SK-N-SH (cell line): ENCODE data around the gene SH2B2. TPM values are rescaled to one million over a fixed set of nuclear protein-coding genes. Genes with fewer than 3 reads are reported as not detected.

Experiments
- CTCF ChIA-PET: fragments of 300-600, 350-600 bp; formaldehyde crosslinking; extraction: SDS; loops from one replicate; lab custom pipeline; 2021; lab: Yijun Ruan, JAX
- POLR2A ChIA-PET: fragments of 350-600 bp; sonication (Branson Sonifier 250); formaldehyde crosslinking; extraction: SDS; loops from one replicate; lab custom pipeline; 2020; ENCODE audit warnings: antibody characterized with exemption, inconsistent platforms; lab: Yijun Ruan, JAX
- DNase-seq: peaks from one replicate; pipeline ENCODE4 v3.0.0; 2012
- H2AFZ ChIP-seq: fragments of 200-600 bp; sonication (generic); 2 replicates; pipeline ENCODE4 v1.8.1; 2016; ENCODE audit warnings: antibody characterized with exemption, mild to moderate bottlenecking, low read depth
- H3F3A ChIP-seq: fragments of 200-600 bp; sonication (generic); replicated peaks from 2 replicates; pipeline ENCODE3; 2016; ENCODE audit warnings: antibody characterized with exemption, mild to moderate bottlenecking; ENCODE audit not compliant: insufficient read depth
- H3K27ac ChIP-seq, 2 experiments: fragments of 200-500 bp in 1 of 2; fragments of 200-600 bp in 1 of 2; sonication (Bioruptor generic) in 1 of 2; sonication (generic), shearing (Covaris generic) in 1 of 2; 2 replicates each; pipeline versions ENCODE4 v1.5.1 to v1.6.1; 2014 to 2016; ENCODE audit warnings: low read depth in 2 of 2, inconsistent platforms in 1 of 2, low read length in 1 of 2, mild to moderate bottlenecking in 1 of 2, mixed read lengths in 1 of 2
- H3K27me3 ChIP-seq: fragments of 200-600 bp; sonication (generic), shearing (Covaris generic); 2 replicates; pipeline ENCODE4 v1.6.1; 2016; ENCODE audit warnings: mixed run types; ENCODE audit not compliant: insufficient read depth
- H3K36me3 ChIP-seq, 2 experiments: fragments of 200-500 bp in 1 of 2; fragments of 200-600 bp in 1 of 2; sonication (Bioruptor generic) in 1 of 2; sonication (generic) in 1 of 2; replicated peaks in 1 of 2; 2 replicates each; pipeline versions ENCODE3 to v1.5.1; 2014 to 2016; ENCODE audit warnings: low read length in 1 of 2, mild to moderate bottlenecking in 1 of 2; ENCODE audit not compliant: insufficient read depth in 2 of 2, control insufficient read depth in 1 of 2
- H3K4me1 ChIP-seq, 2 experiments: fragments of 200-500 bp in 1 of 2; fragments of 200-600 bp in 1 of 2; sonication (Bioruptor generic) in 1 of 2; sonication (generic), shearing (Covaris generic) in 1 of 2; 2 replicates each; pipeline versions ENCODE4 v1.5.1 to v1.6.1; 2014 to 2016; ENCODE audit warnings: low read depth in 1 of 2, low read length in 1 of 2, mixed run types in 1 of 2; ENCODE audit not compliant: insufficient read depth in 2 of 2, control insufficient read depth in 1 of 2
- H3K4me2 ChIP-seq: fragments of 200-600 bp; sonication (generic), shearing (Covaris generic); 2 replicates; pipeline ENCODE4 v1.6.1; 2017; ENCODE audit warnings: mixed run types
- H3K4me3 ChIP-seq, 2 experiments: fragments of 200-500 bp in 1 of 2; fragments of 200-600 bp in 1 of 2; sonication (Bioruptor generic) in 1 of 2; sonication (generic), shearing (Covaris generic) in 1 of 2; 2 replicates each; pipeline versions ENCODE4 v1.5.1 to v1.8.1; 2014 to 2016; ENCODE audit warnings: low read depth in 2 of 2, inconsistent platforms in 1 of 2, low read length in 1 of 2, mild to moderate bottlenecking in 1 of 2, mixed read lengths in 1 of 2, moderate library complexity in 1 of 2
- H3K79me2 ChIP-seq: fragments of 200-600 bp; sonication (generic); 2 replicates; pipeline ENCODE4 v1.8.1; 2017; ENCODE audit warnings: mild to moderate bottlenecking; ENCODE audit not compliant: insufficient read depth
- H3K9ac ChIP-seq: fragments of 200-600 bp; sonication (generic); 2 replicates; pipeline ENCODE4 v1.6.1; 2017; ENCODE audit warnings: mixed run types
- H3K9me2 ChIP-seq: fragments of 200-600 bp; sonication (generic); 2 replicates; pipeline ENCODE4 v1.6.1; 2017; ENCODE audit warnings: mixed run types
- H3K9me3 ChIP-seq: fragments of 200-600 bp; sonication (generic); 2 replicates; pipeline ENCODE4 v1.6.1; 2017; ENCODE audit warnings: mixed run types, mild to moderate bottlenecking, moderate library complexity
- H4K20me1 ChIP-seq: fragments of 200-600 bp; sonication (generic); 2 replicates; pipeline ENCODE4 v1.6.1; 2017; ENCODE audit warnings: mild to moderate bottlenecking, mixed run types; ENCODE audit not compliant: insufficient read depth
- CTCF ChIP-seq: fragments of 200-600 bp; sonication (generic); IDR thresholded peaks from 2 replicates; pipeline ENCODE4 v1.6.1; 2017; ENCODE audit warnings: antibody characterized with exemption, mild to moderate bottlenecking, moderate library complexity
- EP300 ChIP-seq, 2 experiments: IDR thresholded peaks; 2 replicates each; pipeline versions ENCODE4 v1.4.0 to v1.6.1; 2012; ENCODE audit warnings: borderline replicate concordance in 1 of 2, low read depth in 1 of 2, low read length in 1 of 2
- EZH2phosphoT487 ChIP-seq: fragments of 200-600 bp; sonication (generic); IDR thresholded peaks from 2 replicates; pipeline ENCODE4 v1.6.1; 2017; ENCODE audit warnings: low read depth, mixed run types, mild to moderate bottlenecking, antibody characterized with exemption, moderate library complexity, borderline replicate concordance
- JUND ChIP-seq: IDR thresholded peaks from 2 replicates; pipeline ENCODE4 v1.4.0; 2012
- NFIC ChIP-seq: IDR thresholded peaks from 2 replicates; pipeline ENCODE4 v1.4.0; 2012; ENCODE audit warnings: borderline replicate concordance
- NRF1 ChIP-seq: IDR thresholded peaks from 2 replicates; pipeline ENCODE4 v1.6.1; 2012; ENCODE audit warnings: low read depth, mild to moderate bottlenecking, low read length
- PBX3 ChIP-seq: IDR thresholded peaks from 2 replicates; pipeline ENCODE4; 2012
- POLR2AphosphoS5 ChIP-seq: IDR thresholded peaks from 2 replicates; pipeline ENCODE4 v1.6.1; 2012; ENCODE audit warnings: low read depth, low read length
- RAD21 ChIP-seq: IDR thresholded peaks from 2 replicates; pipeline ENCODE4 v1.6.1; 2012; ENCODE audit warnings: mild to moderate bottlenecking, low read length
- RFX5 ChIP-seq: IDR thresholded peaks from 2 replicates; pipeline ENCODE4 v1.6.1; 2012; ENCODE audit warnings: mild to moderate bottlenecking, improper control_type of control experiment, low read length
- SMC3 ChIP-seq: IDR thresholded peaks from 2 replicates; pipeline ENCODE4 v1.6.1; 2012; ENCODE audit warnings: low read depth, low read length, improper control_type of control experiment
- TAF1 ChIP-seq: IDR thresholded peaks from 2 replicates; pipeline ENCODE4 v1.6.1; 2012; ENCODE audit warnings: low read depth, mild to moderate bottlenecking, low read length, moderate library complexity, borderline replicate concordance
- WGBS: methylation state at CpG from one replicate; pipeline ENCODE4 v1.1.6; 2017; ENCODE audit warnings: low lambda C conversion rate; 5-methylcytosine and 5-hydroxymethylcytosine counted together
- polyA plus RNA-seq, 3 experiments: library from polyadenylated mRNA; depleted of rRNA; stranded (reverse); fragments of >200 nt; gene quantifications; 2 replicates each; pipeline ENCODE4 v1.2.3, GENCODE V29; 2012
- TF ChIP-seq, protein P1 (sequence below): IDR thresholded peaks from 2 replicates; pipeline ENCODE4 v1.4.0; 2012; ENCODE audit warnings: low read depth, borderline replicate concordance

Gene SH2B2
- polyA plus RNA-seq, 1 of the 3 experiments (the other 2 are of a cell fraction), result 4.7 TPM

- no peak overlapping the region for H3K4me3 ChIP-seq
- H3K9ac ChIP-seq, result no peak overlapping the region
- no peaks in the 10 kb centered on the region for H3K79me2 ChIP-seq
- peaks cover 7% of the 10 kb centered on the region; the same call in 1 of the 2 replicates for H4K20me1 ChIP-seq
- H3K36me3 ChIP-seq, result no peaks in the 10 kb centered on the region
- ChIA-PET POLR2A (interaction anchor here (1.3 kb wide), 1 partner anchor 111 kb away, joined by 5 read pairs; the partner anchor contains the start of gene PRKRIP1), CTCF (interaction anchor here (0.8 to 15.8 kb wide), 9 partner anchors 13 to 741 kb away, joined by 3 to 421 read pairs (median 4); partner anchors contain the start of gene PRKRIP1)
- no peaks in the 10 kb centered on the region for H3F3A ChIP-seq
- no peaks in the 10 kb centered on the region for H3K9me2 ChIP-seq
- WGBS, result 90% methylated on average over 12 of the region's 12 CpGs
- H2AFZ ChIP-seq, result no peak overlapping the region
- TF ChIP-seq NRF1 (no peak), TAF1 (no peak), NFIC (no peak)
- H3K27me3 ChIP-seq, result no peaks in the 10 kb centered on the region
- H3K4me2 ChIP-seq, result no peak overlapping the region
- no peaks in the 10 kb centered on the region for H3K9me3 ChIP-seq
- DNase-seq, result no peak
- peaks cover 0 to 37% of the 10 kb centered on the region in 2 experiments; a peak in 1 of 4 replicates for H3K4me1 ChIP-seq
- H3K27ac ChIP-seq, result no peak overlapping the region
Observed at GRCh38 chr7:102284399-102284798, 2.3 kb upstream of the SH2B2 start.

GRCh38 chr7:102284891-102285539, 1.7 kb upstream of the SH2B2 start:
- Histone ChIP-seq H3K4me3 (no peak overlapping the region; a peak in 1 of 4 replicates), H3K9me2 (no peaks in the 10 kb centered on the region), H3F3A (no peaks in the 10 kb centered on the region), H3K9me3 (no peaks in the 10 kb centered on the region), H3K9ac (no peak overlapping the region), H3K79me2 (no peaks in the 10 kb centered on the region), H3K4me2 (no peak overlapping the region), H4K20me1 (peaks cover 10% of the 10 kb centered on the region; the same call in 1 of the 2 replicates), H3K27ac (peak overlapping the region in 1 of 2 experiments; percentile 97; a peak in 1 of 4 replicates), H3K36me3 (no peaks in the 10 kb centered on the region), H2AFZ (no peak overlapping the region), H3K4me1 (peaks cover 0 to 34% of the 10 kb centered on the region in 2 experiments; a peak in 1 of 4 replicates), H3K27me3 (no peaks in the 10 kb centered on the region)
- peak; percentile 64 for DNase-seq
- no peak for TF ChIP-seq RFX5
- no peak for TF ChIP-seq EZH2phosphoT487
- TF ChIP-seq, protein P1, sequence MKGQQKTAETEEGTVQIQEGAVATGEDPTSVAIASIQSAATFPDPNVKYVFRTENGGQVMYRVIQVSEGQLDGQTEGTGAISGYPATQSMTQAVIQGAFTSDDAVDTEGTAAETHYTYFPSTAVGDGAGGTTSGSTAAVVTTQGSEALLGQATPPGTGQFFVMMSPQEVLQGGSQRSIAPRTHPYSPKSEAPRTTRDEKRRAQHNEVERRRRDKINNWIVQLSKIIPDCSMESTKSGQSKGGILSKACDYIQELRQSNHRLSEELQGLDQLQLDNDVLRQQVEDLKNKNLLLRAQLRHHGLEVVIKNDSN, result no peak
- TF ChIP-seq PBX3, result no peak
- no peak for TF ChIP-seq RAD21
- TF ChIP-seq SMC3, result no peak
- no peak for TF ChIP-seq EP300 (IDR thresholded peaks at IDR 0.05; ENCODE audit: borderline replicate concordance in 1 of 2, low read depth in 1 of 2, low read length in 1 of 2)
- TF ChIP-seq CTCF, result no peak
- no peak for TF ChIP-seq POLR2AphosphoS5
- TF ChIP-seq JUND, result no peak
- CTCF ChIA-PET, result interaction anchor here (0.7 to 15.8 kb wide), 8 partner anchors 13 to 742 kb away, joined by 3 to 421 read pairs (median 4); partner anchors contain the start of gene PRKRIP1
- POLR2A ChIA-PET, result interaction anchor here (0.7 to 1.3 kb wide), 2 partner anchors 110 to 182 kb away, joined by 4 to 5 read pairs; partner anchors contain the start of gene PRKRIP1
- 89% methylated on average over 19 of the region's 19 CpGs for WGBS
